GM19468 (cell line): ENCODE results near the gene RCAN2.
A peak's percentile ranks its signal among the peaks of the same experiment; 100 is the strongest.
"Not testable (repeated sequence)": the region's sequence is repeated elsewhere in the genome, so short reads cannot be mapped to it uniquely, and the experiment has no call there.

Source experiments
- ATAC-seq: cut with Tn5 transposase; IDR thresholded peaks from one replicate; pipeline ENCODE4 v1.9.1; 2021; ENCODE audit warnings: mild to moderate bottlenecking, moderate library complexity, moderate number of reproducible peaks; ENCODE audit not compliant: unreplicated experiment; ENCODE audit errors: extremely low read depth

RCAN2 gene

GRCh38 chr6:46393940-46394337 is 97.3 kb downstream of the RCAN2 start:
- no peak for ATAC-seq

GRCh38 chr6:46393161-46393939 is 97.9 kb downstream of the RCAN2 start:
- ATAC-seq = no peak

GRCh38 chr6:46392294-46392693 is 99.0 kb downstream of the RCAN2 start:
- ATAC-seq = no peak

GRCh38 chr6:46390153-46390876 is 100.9 kb downstream of the RCAN2 start:
- ATAC-seq = no peak

GRCh38 chr6:46387728-46388127 is 103.5 kb downstream of the RCAN2 start:
- not testable (repeated sequence) for ATAC-seq

- ATAC-seq = no peak
These were observed 109.7 kb downstream of the RCAN2 start for GRCh38 chr6:46381579-46381978.

GRCh38 chr6:46381057-46381456 is 110.2 kb downstream of the RCAN2 start:
- ATAC-seq = no peak

- ATAC-seq = no peak
These were observed 111.0 kb downstream of the RCAN2 start for GRCh38 chr6:46380152-46380807.

GRCh38 chr6:46378882-46379416 is 112.3 kb downstream of the RCAN2 start:
- no peak for ATAC-seq

GRCh38 chr6:46378161-46378881 is 112.9 kb downstream of the RCAN2 start:
- ATAC-seq = no peak

GRCh38 chr6:46377209-46377608 is 114.0 kb downstream of the RCAN2 start:
- ATAC-seq = no peak

- ATAC-seq = peak; percentile 93
These were observed 114.6 kb downstream of the RCAN2 start for GRCh38 chr6:46376562-46377061.

- no peak for ATAC-seq
These were observed 120.6 kb downstream of the RCAN2 start for GRCh38 chr6:46370622-46371021.

GRCh38 chr6:46368169-46368536 is 123.1 kb downstream of the RCAN2 start:
- no peak for ATAC-seq

GRCh38 chr6:46367354-46368168 is 123.7 kb downstream of the RCAN2 start:
- ATAC-seq = no peak

GRCh38 chr6:46366190-46366900 is 124.9 kb downstream of the RCAN2 start:
- ATAC-seq = no peak

- ATAC-seq = no peak
These were observed 133.7 kb downstream of the RCAN2 start for GRCh38 chr6:46357591-46357990.

GRCh38 chr6:46356543-46356942 is 134.7 kb downstream of the RCAN2 start:
- ATAC-seq = no peak

GRCh38 chr6:46353528-46353927 is 137.7 kb downstream of the RCAN2 start:
- ATAC-seq = no peak
